GM21528 (cell line): Measurements from ENCODE around the gene SLC7A10.
"Not testable (repeated sequence)": the region's sequence is repeated elsewhere in the genome, so short reads cannot be mapped to it uniquely, and the experiment has no call there.

Experiments
- ATAC-seq: cut with Tn5 transposase; IDR thresholded peaks from one replicate; pipeline ENCODE4 v1.9.1; 2021; ENCODE audit warnings: mild to moderate bottlenecking, moderate library complexity; ENCODE audit not compliant: unreplicated experiment, low FRiP score

Gene SLC7A10

DNA sequence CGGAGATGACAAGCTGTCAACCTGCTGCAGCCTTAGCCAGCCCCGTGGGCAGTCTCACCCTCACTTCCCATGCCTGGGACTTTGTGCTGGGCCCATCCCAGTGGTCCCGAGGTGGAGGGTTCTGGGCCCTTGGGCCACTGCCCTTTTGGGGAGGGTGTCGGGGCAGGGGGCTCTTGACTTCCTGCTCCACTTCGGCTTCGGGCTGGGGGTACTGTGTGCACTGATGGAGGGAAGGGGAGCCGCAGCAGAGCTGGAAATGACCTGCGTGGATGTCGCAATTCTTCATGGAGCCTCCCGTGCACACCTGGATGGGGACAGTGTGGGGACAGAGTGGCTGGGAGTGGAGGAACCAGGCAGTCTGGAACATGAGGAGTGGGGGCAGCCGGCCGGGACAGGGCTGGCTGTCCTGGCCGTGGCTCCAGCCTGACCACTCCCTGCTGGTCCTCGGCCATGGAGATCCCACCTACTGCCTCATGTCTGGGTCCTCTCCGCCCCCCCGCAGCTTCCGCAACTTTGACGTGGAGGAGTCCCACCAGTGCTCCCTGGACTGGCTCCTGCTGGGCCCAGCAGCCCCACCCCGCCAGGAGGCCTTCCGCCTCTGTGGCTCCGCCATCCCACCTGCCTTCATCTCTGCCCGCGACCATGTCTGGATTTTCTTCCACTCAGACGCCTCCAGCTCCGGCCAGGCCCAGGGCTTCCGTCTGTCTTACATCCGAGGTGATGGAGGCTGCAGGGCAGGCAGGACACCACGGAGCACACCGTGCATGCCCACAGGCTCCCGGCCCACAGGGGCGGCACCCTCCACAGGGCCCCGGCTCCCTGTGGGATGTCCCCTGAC lies 21.3 kb downstream of the SLC7A10 start:
- no peak for ATAC-seq

DNA sequence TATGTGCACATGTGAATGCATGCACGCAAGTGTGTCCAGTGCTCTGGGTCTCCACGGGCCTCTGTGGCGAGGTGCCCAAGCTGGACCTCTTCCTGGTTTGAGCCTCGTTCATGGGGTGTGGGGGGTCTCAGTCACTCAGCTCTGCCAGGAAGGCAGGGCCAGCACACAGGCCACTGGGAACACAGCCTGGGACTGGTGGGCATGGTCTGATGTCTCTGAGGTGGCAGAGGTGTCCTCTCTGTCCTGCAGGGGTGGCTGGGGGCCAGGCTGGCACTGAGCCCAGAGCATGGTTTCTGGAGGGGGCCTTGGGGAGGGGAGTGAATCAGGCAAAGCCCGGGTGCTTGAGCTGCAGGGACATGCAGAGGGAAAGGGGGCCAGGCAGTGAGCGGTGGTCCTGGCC lies 22.1 kb downstream of the SLC7A10 start:
- no peak for ATAC-seq

- no peak for ATAC-seq
Observed at GRCh38 chr19:33202546-33203507, 22.8 kb downstream of the SLC7A10 start.

- no peak for ATAC-seq
Observed at GRCh38 chr19:33201886-33202545, 23.6 kb downstream of the SLC7A10 start.

GRCh38 chr19:33201473-33201872 lies 24.2 kb downstream of the SLC7A10 start:
- ATAC-seq: no peak

GRCh38 chr19:33199441-33200265 lies 26.0 kb downstream of the SLC7A10 start:
- no peak for ATAC-seq

DNA sequence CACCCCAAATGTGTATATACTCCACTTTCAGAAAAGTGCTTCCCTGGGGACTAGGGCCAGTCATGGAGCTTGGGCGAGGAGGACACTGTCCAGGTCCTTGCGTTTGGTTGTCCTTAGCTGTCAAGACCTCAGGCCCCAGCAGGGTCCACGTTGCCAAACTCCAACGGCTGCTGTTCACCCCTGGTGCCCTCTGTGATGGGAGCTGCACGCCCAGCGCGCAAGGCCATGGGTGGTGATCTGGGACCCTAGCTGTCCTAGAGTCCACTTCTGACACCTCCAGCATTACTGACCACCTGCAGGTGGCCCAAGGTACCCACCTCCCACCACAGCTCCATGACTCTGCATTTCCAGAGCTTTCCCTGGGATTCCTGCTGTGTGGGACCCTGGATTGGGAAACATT lies 27.5 kb downstream of the SLC7A10 start:
- ATAC-seq: no peak

DNA sequence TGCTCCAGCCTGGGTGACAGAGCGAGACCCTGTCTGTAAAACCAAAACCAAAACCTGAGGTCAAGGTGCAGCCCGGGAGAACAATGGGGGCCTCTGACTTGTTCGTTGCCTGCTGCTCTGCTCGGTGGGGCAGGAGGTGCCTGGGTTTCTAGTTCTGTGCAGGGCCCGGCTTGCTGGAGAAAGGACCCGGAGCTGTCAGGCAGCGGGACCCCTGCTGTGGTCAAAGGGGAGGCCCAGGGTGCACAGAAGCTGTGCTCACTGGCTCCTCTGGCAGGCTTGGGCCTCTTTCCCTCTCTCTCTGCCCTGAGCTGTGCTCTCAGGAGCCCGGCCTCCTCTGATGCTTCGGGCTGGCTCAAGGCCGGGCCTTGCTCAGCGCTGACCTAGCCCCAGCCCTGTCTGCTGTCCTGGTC lies 28.1 kb downstream of the SLC7A10 start:
- no peak for ATAC-seq

DNA sequence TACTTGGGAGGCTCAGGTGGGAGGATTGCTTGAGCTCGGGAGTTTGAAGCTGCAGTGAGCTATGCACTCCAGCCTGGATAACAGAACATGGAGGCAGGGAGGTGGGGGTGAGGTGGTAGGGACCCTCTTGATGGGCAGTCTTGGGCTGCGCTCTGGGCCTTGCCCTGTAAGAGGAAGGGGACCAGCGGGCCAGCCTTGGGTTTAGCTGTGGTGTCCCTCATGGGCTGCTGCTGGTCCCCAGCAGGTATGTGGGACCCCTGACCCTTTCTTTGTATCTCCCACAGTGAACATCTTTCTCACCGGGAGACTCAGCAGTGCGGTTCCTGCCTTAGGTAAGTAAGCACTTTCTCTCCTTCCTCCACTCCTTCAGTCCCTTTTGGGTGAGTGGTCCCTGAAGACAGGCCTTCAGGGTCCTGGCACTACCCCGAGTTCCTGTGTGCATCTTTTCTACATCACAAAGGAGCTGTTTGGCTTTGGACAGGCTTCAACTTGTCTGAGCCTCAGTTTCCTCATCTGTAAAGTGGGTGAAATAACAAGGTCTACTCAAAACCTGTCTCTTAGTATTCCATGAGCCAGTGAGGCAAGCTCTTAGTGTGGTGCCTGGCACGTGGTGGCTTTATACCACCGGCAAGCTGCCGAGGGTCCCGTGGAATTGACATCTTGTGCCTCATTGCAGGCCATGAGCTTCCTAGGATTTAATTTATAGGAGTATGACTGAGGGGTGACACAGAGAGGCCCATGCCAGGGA lies 29.0 kb downstream of the SLC7A10 start:
- ATAC-seq: no peak

- ATAC-seq: no peak
Observed at GRCh38 chr19:33195645-33196347, 29.9 kb downstream of the SLC7A10 start.

DNA sequence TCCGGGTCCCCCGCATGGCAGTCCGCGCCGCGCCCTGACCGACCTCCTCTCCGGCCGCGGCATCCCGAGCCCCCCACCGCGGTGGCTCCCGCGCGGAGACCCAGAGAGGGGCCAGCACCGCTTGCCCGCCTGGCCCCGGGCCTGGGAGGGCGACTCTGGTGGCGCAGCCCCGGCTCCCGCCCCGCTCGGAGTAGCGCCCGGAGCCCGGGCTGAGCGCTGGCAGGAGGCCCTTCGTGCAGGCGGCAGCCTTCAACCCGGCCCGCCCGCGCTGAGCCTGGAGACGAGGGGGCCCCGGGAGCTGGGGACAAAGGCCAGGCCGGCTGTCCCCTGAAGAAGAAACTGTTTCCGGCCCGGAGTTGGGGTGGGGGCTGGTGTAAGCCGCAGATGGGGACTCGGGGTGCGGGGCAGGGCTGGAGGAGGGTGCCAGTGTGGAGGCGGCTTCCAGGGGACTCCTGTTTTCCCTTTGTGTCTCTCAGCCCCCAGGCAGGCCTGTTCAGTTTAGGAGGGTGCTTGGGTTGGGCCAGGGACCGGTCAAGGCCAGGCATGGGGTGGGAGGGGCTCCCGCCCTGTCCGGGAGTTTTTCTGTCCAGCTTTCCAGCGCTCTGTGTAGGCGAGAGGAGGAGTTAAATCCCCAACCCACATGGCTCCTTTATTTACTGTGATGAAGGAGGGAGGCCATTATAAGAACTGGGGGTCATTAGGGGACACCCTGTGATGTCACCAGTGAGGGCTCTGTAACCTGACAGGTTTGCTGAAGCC lies 30.6 kb downstream of the SLC7A10 start:
- ATAC-seq: no peak

DNA sequence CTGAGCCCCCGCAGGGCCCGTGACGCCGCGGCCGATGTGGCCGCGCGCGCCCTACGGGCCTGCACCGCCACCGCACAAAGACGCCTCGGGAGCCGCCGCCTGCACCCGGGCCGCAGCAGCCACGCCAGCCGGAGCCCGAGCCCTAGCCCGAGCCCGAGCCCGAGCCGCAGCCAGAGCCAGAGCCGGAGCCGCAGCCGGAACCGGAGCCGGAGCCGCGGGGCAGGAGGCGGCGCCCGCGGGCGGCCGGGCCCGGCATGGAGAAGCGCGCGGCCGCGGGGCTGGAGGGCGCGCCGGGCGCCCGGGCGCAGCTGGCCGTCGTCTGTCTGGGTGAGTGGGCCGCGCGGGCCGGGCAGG lies 31.1 kb downstream of the SLC7A10 start:
- ATAC-seq: no peak

GRCh38 chr19:33193865-33194362 lies 31.7 kb downstream of the SLC7A10 start, which contains the start of gene LRP3:
TSS of gene LRP3 (plus strand) at chr19:33194330. CDS start at chr19:33194786, 456 bp downstream.
- ATAC-seq: no peak

GRCh38 chr19:33193269-33193864 lies 32.3 kb downstream of the SLC7A10 start:
- no peak for ATAC-seq

- no peak for ATAC-seq
Observed at GRCh38 chr19:33192010-33192409, 33.6 kb downstream of the SLC7A10 start.

DNA sequence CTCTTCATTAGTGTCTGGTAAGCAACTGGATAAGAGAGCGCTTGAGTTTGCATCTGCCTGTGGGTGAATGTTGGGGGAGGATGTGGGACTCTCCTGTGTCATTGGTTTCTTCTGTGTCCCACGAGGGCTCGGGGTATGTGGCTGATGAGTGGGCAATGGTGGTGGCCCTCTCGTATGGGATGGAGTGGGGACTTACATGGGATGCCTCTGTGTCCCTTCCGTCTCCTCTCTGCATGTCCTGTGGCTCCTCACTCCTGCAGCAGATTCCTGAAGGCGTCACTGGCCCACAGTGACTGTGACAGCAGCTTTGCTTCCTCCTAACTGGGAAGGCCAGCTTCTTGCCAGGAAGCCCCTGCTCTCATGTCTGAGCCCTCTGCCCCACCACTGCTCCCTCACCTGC lies 34.1 kb downstream of the SLC7A10 start:
- ATAC-seq: no peak

- ATAC-seq: not testable (repeated sequence)
Observed at GRCh38 chr19:33191092-33191491, 34.6 kb downstream of the SLC7A10 start.
